ENCODE data around the gene ABLIM2.

- TF ChIP-seq CTCF (IDR thresholded peaks at IDR 0.05) = no peak
- TF ChIP-seq EZH2 (IDR thresholded peaks at IDR 0.05; ENCODE audit: borderline replicate concordance, insufficient read depth, low read depth, low read length, poor library complexity, severe bottlenecking) = no peak
These were observed 220.4 kb downstream of the ABLIM2 start for GRCh38 chr4:7938266-7938608.
